Measurements from ENCODE around the gene GTF2H2C. TPM values are rescaled to one million over a fixed set of nuclear protein-coding genes. Genes with fewer than 3 reads are reported as not detected.
"Not testable (repeated sequence)": the region's sequence is repeated elsewhere in the genome, so short reads cannot be mapped to it uniquely, and the experiment has no call there.

The GTF2H2C gene
- total RNA-seq, 1 donor from 2014 or later, result 16.7 TPM

- no peak overlapping the region for H3K27ac Mint-ChIP-seq (ENCODE audit: unreplicated experiment)
- peaks cover 4% of the 10 kb centered on the region for H3K27me3 Mint-ChIP-seq (ENCODE audit: unreplicated experiment)
- H3K36me3 Mint-ChIP-seq (ENCODE audit: low read depth, unreplicated experiment), result no peaks in the 10 kb centered on the region
- H3K4me3 Mint-ChIP-seq (ENCODE audit: unreplicated experiment), result no peak overlapping the region
- TF ChIP-seq CTCF (IDR thresholded peaks at IDR 0.05; ENCODE audit: unreplicated experiment), result no peak
- DNase-seq (ENCODE audit: low spot score), result no peak
- H3K4me1 Mint-ChIP-seq (ENCODE audit: unreplicated experiment), result no peaks in the 10 kb centered on the region
- no peaks in the 10 kb centered on the region for H3K9me3 Mint-ChIP-seq (ENCODE audit: unreplicated experiment)
Measured at GRCh38 chr5:69528035-69528434, 32.0 kb upstream of the GTF2H2C start.

- no peaks in the 10 kb centered on the region for H3K36me3 Mint-ChIP-seq (ENCODE audit: low read depth, unreplicated experiment)
- peaks cover 4% of the 10 kb centered on the region for H3K27me3 Mint-ChIP-seq (ENCODE audit: unreplicated experiment)
- DNase-seq (ENCODE audit: low spot score), result no peak
- no peaks in the 10 kb centered on the region for H3K4me1 Mint-ChIP-seq (ENCODE audit: unreplicated experiment)
- H3K4me3 Mint-ChIP-seq (ENCODE audit: unreplicated experiment), result no peak overlapping the region
- H3K9me3 Mint-ChIP-seq (ENCODE audit: unreplicated experiment), result no peaks in the 10 kb centered on the region
- H3K27ac Mint-ChIP-seq (ENCODE audit: unreplicated experiment), result no peak overlapping the region
- TF ChIP-seq CTCF (IDR thresholded peaks at IDR 0.05; ENCODE audit: unreplicated experiment), result no peak
Measured at GRCh38 chr5:69528609-69529008, 31.4 kb upstream of the GTF2H2C start.

- Mint-ChIP-seq H3K27ac (ENCODE audit: unreplicated experiment) (no peak overlapping the region), H3K4me3 (ENCODE audit: unreplicated experiment) (no peak overlapping the region), H3K27me3 (ENCODE audit: unreplicated experiment) (peaks cover 4% of the 10 kb centered on the region), H3K9me3 (ENCODE audit: unreplicated experiment) (no peaks in the 10 kb centered on the region), H3K4me1 (ENCODE audit: unreplicated experiment) (no peaks in the 10 kb centered on the region), H3K36me3 (ENCODE audit: low read depth, unreplicated experiment) (no peaks in the 10 kb centered on the region)
- DNase-seq (ENCODE audit: low spot score), result no peak
- TF ChIP-seq CTCF (IDR thresholded peaks at IDR 0.05; ENCODE audit: unreplicated experiment), result no peak
Measured at GRCh38 chr5:69530561-69531405, 29.2 kb upstream of the GTF2H2C start.

- no peak for DNase-seq (ENCODE audit: low spot score)
- no peak overlapping the region for H3K27ac Mint-ChIP-seq (ENCODE audit: unreplicated experiment)
- TF ChIP-seq CTCF (IDR thresholded peaks at IDR 0.05; ENCODE audit: unreplicated experiment), result no peak
- H3K27me3 Mint-ChIP-seq (ENCODE audit: unreplicated experiment), result peaks cover 4% of the 10 kb centered on the region
- H3K4me3 Mint-ChIP-seq (ENCODE audit: unreplicated experiment), result no peak overlapping the region
- H3K9me3 Mint-ChIP-seq (ENCODE audit: unreplicated experiment), result no peaks in the 10 kb centered on the region
- no peaks in the 10 kb centered on the region for H3K36me3 Mint-ChIP-seq (ENCODE audit: low read depth, unreplicated experiment)
- H3K4me1 Mint-ChIP-seq (ENCODE audit: unreplicated experiment), result no peaks in the 10 kb centered on the region
Measured at GRCh38 chr5:69531406-69531801, 28.6 kb upstream of the GTF2H2C start.

- H3K36me3 Mint-ChIP-seq (ENCODE audit: low read depth, unreplicated experiment); H3K4me1 Mint-ChIP-seq (ENCODE audit: unreplicated experiment); H3K27ac Mint-ChIP-seq (ENCODE audit: unreplicated experiment); H3K9me3 Mint-ChIP-seq (ENCODE audit: unreplicated experiment); H3K27me3 Mint-ChIP-seq (ENCODE audit: unreplicated experiment); H3K4me3 Mint-ChIP-seq (ENCODE audit: unreplicated experiment); DNase-seq (ENCODE audit: low spot score): not testable (repeated sequence)
Measured at GRCh38 chr5:69537911-69538310, 22.1 kb upstream of the GTF2H2C start.

- not testable (repeated sequence) for H3K36me3 Mint-ChIP-seq (ENCODE audit: low read depth, unreplicated experiment); H3K27me3 Mint-ChIP-seq (ENCODE audit: unreplicated experiment); H3K4me3 Mint-ChIP-seq (ENCODE audit: unreplicated experiment); DNase-seq (ENCODE audit: low spot score); H3K27ac Mint-ChIP-seq (ENCODE audit: unreplicated experiment); H3K4me1 Mint-ChIP-seq (ENCODE audit: unreplicated experiment); H3K9me3 Mint-ChIP-seq (ENCODE audit: unreplicated experiment)
Measured at GRCh38 chr5:69538735-69539134, 21.3 kb upstream of the GTF2H2C start.

GRCh38 chr5:69541347-69541746 is 18.6 kb upstream of the GTF2H2C start:
- not testable (repeated sequence) for H3K4me1 Mint-ChIP-seq (ENCODE audit: unreplicated experiment); H3K27me3 Mint-ChIP-seq (ENCODE audit: unreplicated experiment); H3K4me3 Mint-ChIP-seq (ENCODE audit: unreplicated experiment); H3K27ac Mint-ChIP-seq (ENCODE audit: unreplicated experiment); H3K36me3 Mint-ChIP-seq (ENCODE audit: low read depth, unreplicated experiment); H3K9me3 Mint-ChIP-seq (ENCODE audit: unreplicated experiment); DNase-seq (ENCODE audit: low spot score)

- H3K4me3 Mint-ChIP-seq (ENCODE audit: unreplicated experiment); DNase-seq (ENCODE audit: low spot score); H3K9me3 Mint-ChIP-seq (ENCODE audit: unreplicated experiment); H3K27ac Mint-ChIP-seq (ENCODE audit: unreplicated experiment); H3K36me3 Mint-ChIP-seq (ENCODE audit: low read depth, unreplicated experiment); H3K4me1 Mint-ChIP-seq (ENCODE audit: unreplicated experiment); H3K27me3 Mint-ChIP-seq (ENCODE audit: unreplicated experiment): not testable (repeated sequence)
Measured at GRCh38 chr5:69542838-69543618, 17.0 kb upstream of the GTF2H2C start.

All from endothelial cell (in vitro differentiated cells).